GM20000 (cell line): ENCODE results near the gene RPS6KA2.

Experiments used
- DNase-seq: peaks from one replicate; pipeline ENCODE4 v3.0.0; 2012; ENCODE audit warnings: low spot score
- CTCF ChIP-seq: IDR thresholded peaks from 2 replicates; pipeline ENCODE4 v1.5.1; 2012; ENCODE audit warnings: mild to moderate bottlenecking, control low read depth; ENCODE audit errors: extremely low read depth, missing control alignments

The RPS6KA2 gene

DNA sequence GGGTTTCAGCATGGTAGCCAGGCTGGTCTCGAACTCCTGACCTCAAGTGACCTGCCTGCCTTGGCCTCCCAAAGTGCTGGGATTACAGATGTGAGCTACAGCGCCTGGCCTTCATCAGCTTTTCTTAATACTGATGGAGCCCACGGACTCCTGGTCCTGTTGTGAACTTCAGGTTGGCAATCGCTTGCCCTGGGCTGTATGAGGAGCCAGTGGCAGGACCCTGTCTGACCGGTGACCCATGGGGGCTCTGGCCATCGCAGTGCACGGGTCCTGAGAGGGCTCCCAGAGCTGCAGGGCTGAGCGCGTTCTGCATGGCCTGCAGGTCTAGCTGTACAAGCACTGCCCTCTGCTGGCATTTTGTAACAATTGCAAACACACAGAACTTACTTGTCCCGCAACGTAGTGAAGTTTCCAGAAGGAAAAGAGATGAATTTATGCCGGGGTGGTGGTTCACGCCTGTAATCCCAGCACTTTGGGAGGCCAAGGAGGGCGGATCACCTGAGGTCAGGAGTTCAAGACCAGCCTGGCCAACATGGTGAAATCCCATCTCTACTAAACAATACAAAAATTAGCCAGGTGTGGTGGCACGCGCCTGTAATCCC, 226.3 kb downstream of the RPS6KA2 start:
- peak; percentile 60 for TF ChIP-seq CTCF
- peak; percentile 85 for DNase-seq

GRCh38 chr6:166400181-166400580, 226.9 kb downstream of the RPS6KA2 start:
- TF ChIP-seq CTCF = no peak
- DNase-seq = no peak

DNA sequence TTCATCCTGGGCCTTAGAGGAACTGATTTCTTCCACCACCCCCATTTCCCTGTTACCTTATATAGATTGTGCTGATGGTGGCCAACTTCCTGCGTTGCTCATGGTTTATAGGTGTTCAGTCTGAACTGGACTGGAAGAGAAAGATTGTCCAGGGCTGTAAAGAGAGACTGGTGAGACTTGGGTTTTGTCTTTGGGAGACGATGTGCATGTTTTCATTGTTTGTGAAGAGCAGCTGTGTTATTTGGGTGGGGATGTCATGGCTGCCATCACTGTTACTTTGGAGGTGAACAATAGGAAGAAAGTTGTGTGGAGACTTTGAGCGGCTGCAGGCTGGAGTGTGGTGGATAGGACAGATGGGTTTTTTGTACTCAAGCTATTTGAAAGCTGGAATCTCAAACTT, 228.7 kb downstream of the RPS6KA2 start:
- TF ChIP-seq CTCF = no peak
- DNase-seq = no peak

DNA sequence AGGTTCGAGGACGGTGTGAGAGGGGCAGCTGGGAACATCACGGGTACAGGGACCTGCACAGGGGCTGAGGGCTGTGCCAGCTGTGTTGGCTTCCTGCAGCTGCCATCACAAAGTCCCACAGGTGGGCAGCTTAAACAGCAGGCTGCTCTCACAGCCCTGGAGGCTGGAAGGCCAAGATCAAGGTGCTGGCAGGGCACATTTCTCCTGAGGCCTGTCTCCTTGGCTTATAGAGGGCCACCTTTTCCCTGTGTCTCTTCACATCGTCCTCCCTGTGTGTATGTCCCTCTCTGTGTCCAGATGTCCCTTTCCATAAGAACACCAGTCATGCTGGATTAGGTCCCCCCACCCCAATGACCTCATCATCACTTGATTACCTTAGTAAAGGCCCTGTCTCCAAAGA, 229.2 kb downstream of the RPS6KA2 start:
- DNase-seq = no peak
- no peak for TF ChIP-seq CTCF

DNA sequence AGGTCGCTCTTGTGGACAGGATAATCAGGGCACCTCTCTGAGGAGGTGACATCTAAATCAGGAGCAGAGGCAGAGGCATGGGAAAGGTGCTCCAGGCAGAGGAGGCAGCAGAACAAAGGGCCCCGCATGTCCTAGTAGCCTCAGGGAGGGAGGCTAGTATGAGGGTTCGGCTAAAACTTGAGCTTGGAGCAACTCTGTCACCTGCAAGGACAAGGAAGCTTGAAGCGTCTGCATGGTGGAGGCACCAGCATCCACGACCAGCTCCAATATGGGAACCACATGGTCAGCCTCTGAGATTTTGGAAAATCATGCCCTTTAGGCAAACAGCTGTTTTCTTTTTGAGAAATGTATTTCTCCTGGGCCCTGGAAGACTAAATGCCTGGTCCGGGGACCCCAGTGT, 231.3 kb downstream of the RPS6KA2 start:
- no peak for DNase-seq
- no peak for TF ChIP-seq CTCF

DNA sequence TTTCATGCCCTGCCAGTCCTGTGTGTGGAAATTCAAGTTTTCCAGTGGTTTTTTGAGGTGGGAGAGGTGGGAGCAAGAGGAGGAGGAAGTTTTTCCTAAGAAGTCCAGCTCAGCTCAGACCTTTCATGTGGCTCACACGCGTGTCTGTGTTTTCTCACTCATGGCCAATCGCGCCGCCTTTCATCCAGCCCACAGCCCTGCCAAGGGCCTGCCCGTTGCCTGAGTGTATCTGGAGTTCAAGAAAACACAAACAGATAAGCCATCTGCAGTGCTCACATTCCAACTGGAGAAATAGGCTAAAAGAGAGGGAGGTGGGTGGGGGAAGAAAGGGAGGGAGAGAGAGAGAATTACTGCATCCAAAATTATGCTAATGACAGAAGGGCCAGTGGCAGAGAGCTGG, 231.7 kb downstream of the RPS6KA2 start:
- no peak for DNase-seq
- no peak for TF ChIP-seq CTCF

DNA sequence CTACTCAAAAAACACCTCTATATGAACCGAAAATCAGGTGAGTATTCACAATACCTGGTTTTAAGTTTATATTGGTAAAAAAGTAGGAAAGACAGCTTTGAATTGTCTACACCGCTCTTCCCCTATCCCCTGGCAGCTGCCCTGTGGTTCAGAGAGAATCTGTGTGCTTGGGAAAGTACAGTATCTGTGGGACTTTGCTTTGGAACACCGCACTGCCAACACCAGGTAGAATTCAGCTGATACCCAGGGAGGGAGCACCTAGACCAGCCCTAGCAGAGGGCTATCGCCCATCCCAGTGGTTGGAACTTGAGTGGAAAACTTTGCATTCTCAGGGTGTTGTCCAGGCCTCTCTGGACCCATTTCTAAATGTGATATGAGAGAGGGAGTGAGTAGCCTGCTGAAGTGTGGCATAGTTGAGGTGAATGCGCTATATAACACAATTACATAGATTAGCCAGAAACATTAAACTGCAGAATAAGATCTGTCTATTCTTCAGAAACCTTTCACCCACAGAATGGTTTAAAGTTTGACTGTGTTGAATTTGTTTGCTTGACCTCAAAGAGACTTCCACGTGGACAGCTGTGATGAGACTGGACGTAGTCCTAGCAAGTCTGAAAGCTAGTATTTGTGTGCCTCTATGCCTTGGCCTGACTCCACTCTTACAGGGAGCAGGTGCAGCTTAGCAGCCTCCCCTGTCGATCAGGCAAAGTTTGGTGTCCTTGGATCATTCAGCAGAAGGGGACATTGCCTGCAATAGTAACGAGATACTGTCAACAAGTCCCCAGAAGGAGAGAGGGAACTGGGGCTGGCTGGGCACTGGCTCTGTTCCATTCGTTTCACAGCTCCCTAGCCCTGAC, 232.8 kb downstream of the RPS6KA2 start:
- no peak for TF ChIP-seq CTCF
- DNase-seq = no peak
